Breast epithelium (tissue), 3 donors: ENCODE data around the gene CLCN2.

Experiments used
- POLR2AphosphoS5 ChIP-seq, 3 donors: sonication (generic); formaldehyde crosslinking; IDR thresholded peaks; one replicate each; pipeline ENCODE4 v1.6.1; 2017; ENCODE audit warnings: antibody characterized with exemption in 3 of 3
- TF ChIP-seq, protein P1 (sequence below), 3 donors: fragments of 450-650 bp; IDR thresholded peaks; one replicate each; pipeline ENCODE4 v1.5.1; 2016 to 2017; ENCODE audit warnings: antibody characterized with exemption in 3 of 3, mild to moderate bottlenecking in 3 of 3, moderate library complexity in 3 of 3

DNA sequence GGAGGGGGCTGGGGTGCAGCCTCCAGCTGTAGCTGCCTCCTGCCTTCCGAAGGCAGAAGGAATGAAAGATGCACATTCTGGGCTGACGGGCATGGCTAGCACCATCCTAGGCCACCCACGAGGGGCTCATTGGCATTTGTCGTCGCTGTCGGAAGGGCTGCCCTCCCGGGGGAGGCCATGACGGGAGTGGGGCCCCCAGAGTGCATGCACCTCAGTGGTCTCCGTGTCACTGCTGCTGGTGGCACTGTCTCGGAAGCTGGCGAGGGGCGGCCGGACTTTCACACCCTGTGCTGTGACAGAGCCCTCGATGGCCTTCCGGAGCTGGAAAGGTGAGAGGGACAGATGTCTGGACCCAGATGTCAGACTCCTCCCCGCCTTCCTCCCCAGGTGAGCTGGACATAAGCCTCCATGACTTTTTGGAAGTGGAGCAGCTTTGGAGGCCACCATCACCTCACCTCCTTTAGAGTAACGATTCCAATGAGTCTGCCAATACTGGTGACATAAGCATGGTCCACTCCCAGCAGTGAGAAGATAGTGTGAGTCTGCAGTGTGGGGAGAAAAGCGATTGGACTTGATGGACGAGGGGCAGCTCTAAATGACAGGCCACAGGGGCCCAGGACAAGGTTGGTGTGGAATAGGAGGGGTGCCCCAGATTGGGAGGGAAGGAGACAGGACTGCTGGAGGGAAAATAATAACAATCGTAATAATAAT, 14.8 kb downstream of the CLCN2 start:
- TF ChIP-seq, protein P1, sequence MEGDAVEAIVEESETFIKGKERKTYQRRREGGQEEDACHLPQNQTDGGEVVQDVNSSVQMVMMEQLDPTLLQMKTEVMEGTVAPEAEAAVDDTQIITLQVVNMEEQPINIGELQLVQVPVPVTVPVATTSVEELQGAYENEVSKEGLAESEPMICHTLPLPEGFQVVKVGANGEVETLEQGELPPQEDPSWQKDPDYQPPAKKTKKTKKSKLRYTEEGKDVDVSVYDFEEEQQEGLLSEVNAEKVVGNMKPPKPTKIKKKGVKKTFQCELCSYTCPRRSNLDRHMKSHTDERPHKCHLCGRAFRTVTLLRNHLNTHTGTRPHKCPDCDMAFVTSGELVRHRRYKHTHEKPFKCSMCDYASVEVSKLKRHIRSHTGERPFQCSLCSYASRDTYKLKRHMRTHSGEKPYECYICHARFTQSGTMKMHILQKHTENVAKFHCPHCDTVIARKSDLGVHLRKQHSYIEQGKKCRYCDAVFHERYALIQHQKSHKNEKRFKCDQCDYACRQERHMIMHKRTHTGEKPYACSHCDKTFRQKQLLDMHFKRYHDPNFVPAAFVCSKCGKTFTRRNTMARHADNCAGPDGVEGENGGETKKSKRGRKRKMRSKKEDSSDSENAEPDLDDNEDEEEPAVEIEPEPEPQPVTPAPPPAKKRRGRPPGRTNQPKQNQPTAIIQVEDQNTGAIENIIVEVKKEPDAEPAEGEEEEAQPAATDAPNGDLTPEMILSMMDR (IDR thresholded peaks at IDR 0.05): no peak
- TF ChIP-seq POLR2AphosphoS5 (IDR thresholded peaks at IDR 0.05): no peak
